NCI-H187 treated with DMSO at 0.1 percent for 48 hours (cell line): ENCODE measurements around the gene PLD1.
"Not testable (repeated sequence)": the region's sequence is repeated elsewhere in the genome, so short reads cannot be mapped to it uniquely, and the experiment has no call there.

Experiments
- DNase-seq: peaks from one replicate; lab custom pipeline; 2025; lab: John Stamatoyannopoulos, UW

The PLD1 gene

DNA sequence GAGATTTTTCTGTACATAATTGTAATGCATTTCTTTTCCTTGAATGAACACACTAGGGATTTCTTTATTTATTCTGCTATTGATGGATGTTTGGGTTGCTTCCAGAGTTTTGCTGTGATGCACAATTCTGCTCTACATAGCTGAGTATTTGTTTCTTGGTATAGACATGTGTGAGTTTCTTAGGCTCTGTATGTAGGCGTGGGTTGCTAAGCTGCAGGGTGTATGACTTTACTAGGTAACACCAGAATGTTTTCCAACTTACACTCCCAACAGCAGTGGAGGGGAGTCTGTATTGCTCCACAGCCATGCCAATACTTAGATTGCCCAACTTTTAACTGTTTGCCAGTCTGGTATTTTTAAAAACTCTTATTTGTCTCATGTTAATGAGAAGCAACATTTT, 194.6 kb downstream of the PLD1 start:
- no peak for DNase-seq

GRCh38 chr3:171615281-171615680, 195.0 kb downstream of the PLD1 start:
- DNase-seq = no peak

- DNase-seq = no peak
Observed at GRCh38 chr3:171614318-171614921, 195.9 kb downstream of the PLD1 start.

GRCh38 chr3:171607452-171607851, 202.8 kb downstream of the PLD1 start:
- DNase-seq = no peak

DNA sequence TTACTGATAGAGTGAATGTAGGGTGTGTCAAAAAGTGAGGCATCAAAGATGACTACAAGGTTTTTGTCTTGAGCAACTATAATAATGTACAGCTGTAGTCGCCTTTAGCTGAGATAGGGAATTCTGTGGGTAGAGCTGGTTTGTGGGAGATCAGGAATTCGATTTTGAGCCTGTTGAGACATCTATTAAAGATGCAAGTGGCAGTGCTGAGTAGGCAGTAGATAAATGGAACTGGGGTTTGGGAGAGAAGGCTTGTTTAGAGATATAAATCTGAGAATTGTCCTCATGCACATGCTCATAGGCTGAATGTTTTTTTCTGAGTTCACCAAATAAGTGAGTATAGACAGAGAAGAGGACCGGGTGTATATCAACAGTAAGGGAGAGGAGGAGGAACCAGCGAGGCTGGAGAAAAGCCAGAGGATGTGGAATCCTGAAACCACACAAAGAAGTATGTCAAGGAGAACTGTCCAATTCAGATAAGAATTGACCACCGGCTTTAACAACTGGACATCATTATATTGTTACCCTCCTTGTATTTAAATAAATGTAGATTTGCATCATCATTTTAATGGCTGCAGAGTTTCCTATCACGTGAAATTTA, 204.0 kb downstream of the PLD1 start:
- DNase-seq = no peak

- DNase-seq = no peak
Observed at GRCh38 chr3:171604370-171604769, 205.9 kb downstream of the PLD1 start.

DNA sequence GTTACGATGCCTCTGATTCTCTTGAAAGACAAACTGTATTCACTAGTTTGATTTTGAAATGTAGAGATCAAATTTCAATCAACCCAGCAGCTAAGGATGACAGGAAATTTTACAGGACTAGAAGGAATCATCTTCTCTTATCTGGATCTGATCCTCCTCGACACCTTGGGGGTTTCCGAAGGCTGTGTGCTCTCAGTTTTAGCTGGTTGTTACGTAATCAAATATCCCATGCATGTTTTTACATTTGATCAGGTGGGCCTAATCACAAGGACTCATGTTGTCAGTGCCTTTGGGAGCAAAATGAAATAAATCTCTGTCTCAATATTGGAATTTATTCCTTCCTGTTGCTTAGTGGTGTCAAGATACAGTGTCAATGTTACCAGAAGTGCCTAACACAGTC, 208.2 kb downstream of the PLD1 start:
- no peak for DNase-seq

DNA sequence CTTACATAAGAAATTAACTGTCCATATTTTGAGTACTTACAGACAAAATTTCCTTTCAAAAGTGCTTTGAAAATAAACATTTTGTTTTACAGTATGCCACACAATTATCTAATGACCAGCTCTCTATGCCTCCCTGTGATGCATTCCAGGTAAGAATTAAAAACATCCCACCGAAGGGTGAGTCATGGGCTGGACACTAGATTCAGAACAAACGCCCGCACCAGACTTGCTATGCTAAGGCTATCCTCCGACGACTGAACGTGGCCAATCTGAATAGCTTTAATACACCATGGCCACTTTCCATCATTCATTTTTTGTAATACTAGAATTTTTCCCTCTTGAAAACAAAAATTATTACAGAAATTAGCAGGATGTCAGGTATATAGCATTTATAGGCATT, 210.3 kb downstream of the PLD1 start:
- DNase-seq = no peak

- DNase-seq = no peak
Observed at GRCh38 chr3:171598990-171599389, 211.3 kb downstream of the PLD1 start.

GRCh38 chr3:171592786-171593185, 217.5 kb downstream of the PLD1 start:
- no peak for DNase-seq

GRCh38 chr3:171591070-171591469, 219.2 kb downstream of the PLD1 start:
- no peak for DNase-seq

DNA sequence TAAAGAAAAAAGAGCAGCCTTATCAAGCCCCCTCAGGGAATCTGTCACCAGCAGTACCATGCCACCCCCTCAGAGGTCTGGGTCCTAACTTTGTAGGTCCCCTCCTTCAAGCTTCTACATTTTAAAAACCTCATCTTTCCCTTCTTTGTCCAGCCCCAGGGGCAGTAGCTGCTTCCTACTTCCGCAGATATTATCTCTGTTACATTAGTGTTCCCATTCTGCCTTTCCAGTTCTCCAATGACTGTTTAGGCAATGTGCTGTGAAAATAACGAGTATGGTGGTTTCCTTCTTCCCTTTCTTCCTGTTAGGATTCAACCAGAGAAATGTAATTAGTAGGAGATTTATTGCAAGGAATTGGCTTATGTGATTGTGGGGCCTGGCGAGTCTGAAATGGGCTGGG, 224.0 kb downstream of the PLD1 start:
- DNase-seq = no peak

DNA sequence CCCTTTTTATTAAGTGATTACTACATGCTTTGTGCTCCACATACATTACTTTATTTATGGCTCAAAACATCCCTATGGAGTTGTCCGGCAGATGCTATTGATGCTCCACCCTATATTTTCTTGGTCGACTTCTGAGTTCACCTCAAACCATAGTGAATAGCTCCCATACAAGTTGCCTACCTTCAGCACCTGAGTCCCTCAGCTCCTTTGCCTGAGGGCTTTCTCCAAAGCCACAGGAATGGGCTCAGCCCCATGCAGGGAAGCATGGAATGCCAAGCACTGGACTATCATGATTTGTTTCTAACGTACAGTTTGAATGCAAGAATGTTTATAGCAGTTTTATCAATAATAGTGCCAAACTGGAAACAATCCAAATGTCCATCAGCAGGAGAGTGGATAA, 225.2 kb downstream of the PLD1 start:
- DNase-seq = no peak

GRCh38 chr3:171584100-171584499, 226.2 kb downstream of the PLD1 start:
- DNase-seq = no peak

- DNase-seq = no peak
Observed at GRCh38 chr3:171574556-171575240, 235.6 kb downstream of the PLD1 start.

DNA sequence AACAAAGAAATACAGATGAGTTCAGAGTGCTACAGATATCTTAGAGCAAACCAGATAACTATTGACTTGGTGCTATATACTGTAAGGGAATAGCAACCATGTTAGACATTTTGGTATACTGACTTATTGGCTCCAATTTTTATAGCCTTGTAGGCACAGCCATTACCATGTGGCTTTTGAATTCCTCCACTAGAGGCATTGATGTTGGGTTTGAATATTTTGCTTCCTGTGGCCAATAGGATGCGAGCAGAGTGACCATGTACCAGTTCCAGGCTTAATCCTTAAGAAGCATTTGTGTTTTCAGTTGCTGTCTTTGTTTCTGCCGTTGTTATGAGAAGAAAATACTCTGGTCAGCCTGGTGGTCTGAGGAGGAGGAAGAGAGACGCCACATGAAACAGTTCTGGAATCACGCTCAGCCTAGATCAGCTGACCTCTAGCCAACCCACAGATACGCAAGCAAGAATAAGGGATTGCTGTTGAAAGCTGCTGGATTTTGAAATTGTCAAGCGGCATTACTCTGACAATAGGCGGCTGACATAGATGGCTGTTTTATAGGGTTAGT, 240.6 kb downstream of the PLD1 start:
- no peak for DNase-seq

DNA sequence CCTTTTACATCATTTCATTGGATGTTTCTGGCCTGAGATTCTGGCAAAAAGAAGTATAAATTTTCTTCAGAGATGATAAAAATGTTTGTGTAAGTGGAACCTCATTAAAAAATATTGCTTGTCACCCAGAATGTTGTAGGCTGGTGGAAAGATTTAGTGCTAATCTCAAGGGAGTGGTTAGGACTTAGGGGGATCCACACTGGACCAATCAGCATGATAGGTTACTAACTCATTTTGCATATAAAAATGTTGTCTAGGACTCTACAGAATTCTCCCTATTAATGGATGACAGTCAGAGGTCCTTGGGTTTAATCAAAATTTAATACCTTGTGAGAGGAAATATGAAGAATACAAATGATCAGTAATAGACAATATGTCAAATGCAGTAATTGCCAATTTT, 241.5 kb downstream of the PLD1 start:
- DNase-seq = no peak

DNA sequence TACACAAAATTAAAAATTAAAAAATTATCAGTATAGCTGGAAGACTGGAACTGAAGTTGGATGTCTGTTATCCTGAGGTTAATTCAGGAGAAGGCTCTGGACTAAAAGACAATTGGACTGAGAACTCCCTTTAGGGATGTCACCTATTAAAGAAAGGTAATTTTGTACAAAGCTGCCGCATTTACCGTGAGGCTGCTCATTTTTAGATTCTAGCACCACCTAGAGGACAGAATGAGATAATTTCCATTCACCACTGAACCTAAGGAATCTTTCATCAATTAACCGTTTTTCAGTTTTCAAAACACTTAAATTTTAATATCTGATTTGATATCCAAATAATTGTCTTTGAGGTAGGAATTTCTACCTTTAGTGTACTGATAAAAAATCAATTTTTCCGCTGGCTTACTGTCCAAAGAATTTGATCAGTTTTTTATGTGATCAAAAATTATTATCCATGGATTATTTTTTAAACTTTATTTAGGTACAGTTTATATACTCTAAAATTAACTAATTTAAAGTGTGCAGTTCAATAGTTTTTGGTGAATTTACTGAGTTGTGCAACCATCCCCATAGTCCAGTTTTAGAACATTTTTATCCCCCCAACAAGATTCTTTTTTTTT, 243.4 kb downstream of the PLD1 start:
- DNase-seq = peak; percentile 19

DNA sequence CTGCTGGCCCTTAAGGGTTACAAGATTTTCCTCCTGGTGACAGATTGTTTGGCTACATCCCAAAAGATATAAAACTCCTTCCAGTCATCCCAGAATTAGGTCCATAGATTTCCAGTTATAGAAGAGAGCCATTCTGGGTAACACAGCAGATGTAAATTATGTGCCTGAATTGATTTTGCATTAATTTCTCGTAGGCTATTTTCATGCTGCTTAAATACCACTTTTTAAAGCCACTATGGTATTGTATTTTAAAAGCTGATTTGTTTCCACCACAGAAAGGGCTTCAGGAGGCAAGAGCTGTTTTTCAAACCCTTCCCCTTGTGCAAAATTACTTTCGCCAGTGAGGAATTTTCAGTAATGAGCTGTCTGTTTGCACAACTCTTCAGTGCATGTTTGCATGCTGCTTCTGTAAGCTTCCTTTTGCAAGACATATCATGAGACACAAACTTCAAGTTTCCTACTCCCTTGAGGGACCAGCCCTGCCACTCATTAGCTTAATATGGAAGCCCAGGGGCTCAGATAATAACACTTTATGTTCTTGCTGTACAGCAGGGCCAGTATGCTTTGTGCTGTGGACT, 244.7 kb downstream of the PLD1 start:
- no peak for DNase-seq

DNA sequence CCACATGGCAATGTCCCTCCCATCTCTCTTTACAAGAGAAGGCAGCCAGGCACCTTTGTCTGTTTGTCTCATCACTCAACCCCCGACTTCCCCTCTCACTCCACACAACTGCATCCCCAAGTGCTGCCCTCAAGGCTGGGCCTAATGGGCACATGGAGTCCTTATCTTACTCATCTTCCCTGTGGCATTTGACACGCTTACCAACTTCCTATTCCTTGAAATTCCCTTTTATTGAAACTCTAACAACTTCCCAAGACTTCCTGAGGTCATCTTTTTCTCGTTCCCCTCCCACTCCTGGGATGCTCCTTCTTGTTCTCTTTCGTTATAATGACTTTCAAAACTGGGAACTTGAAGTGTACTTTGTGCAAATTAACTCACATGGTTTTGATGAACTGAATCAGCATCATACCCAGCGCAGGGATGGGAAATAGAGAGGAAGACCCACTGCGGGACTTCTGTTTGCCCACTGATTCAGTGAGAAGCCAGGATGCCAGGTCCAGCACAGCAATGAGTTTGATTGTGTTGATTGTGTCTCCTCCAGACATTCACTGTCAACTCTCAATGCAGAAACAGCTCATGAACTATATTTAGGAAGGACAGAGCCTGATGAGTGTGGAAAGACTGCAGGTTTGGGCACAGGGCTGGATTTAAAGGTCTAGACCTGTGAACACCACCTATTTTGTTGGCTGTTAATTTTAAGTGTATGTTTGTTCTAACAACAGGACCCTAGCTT, 245.4 kb downstream of the PLD1 start:
- DNase-seq = no peak

GRCh38 chr3:171563298-171563697, 247.0 kb downstream of the PLD1 start:
- no peak for DNase-seq

- DNase-seq = not testable (repeated sequence)
Observed at GRCh38 chr3:171562459-171562858, 247.8 kb downstream of the PLD1 start.
